GM20000 (cell line): Measurements from ENCODE around the gene EPC2.

Source experiments
- DNase-seq: peaks from one replicate; pipeline ENCODE4 v3.0.0; 2012; ENCODE audit warnings: low spot score
- TF ChIP-seq, protein P1 (sequence below): IDR thresholded peaks from 2 replicates; pipeline ENCODE4 v1.5.1; 2012; ENCODE audit warnings: mild to moderate bottlenecking, control low read depth; ENCODE audit errors: extremely low read depth, missing control alignments

The EPC2 gene

GRCh38 chr2:148619560-148620195, 24.9 kb upstream of the EPC2 start:
- TF ChIP-seq, protein P1, sequence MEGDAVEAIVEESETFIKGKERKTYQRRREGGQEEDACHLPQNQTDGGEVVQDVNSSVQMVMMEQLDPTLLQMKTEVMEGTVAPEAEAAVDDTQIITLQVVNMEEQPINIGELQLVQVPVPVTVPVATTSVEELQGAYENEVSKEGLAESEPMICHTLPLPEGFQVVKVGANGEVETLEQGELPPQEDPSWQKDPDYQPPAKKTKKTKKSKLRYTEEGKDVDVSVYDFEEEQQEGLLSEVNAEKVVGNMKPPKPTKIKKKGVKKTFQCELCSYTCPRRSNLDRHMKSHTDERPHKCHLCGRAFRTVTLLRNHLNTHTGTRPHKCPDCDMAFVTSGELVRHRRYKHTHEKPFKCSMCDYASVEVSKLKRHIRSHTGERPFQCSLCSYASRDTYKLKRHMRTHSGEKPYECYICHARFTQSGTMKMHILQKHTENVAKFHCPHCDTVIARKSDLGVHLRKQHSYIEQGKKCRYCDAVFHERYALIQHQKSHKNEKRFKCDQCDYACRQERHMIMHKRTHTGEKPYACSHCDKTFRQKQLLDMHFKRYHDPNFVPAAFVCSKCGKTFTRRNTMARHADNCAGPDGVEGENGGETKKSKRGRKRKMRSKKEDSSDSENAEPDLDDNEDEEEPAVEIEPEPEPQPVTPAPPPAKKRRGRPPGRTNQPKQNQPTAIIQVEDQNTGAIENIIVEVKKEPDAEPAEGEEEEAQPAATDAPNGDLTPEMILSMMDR, result no peak
- DNase-seq, result no peak

DNA sequence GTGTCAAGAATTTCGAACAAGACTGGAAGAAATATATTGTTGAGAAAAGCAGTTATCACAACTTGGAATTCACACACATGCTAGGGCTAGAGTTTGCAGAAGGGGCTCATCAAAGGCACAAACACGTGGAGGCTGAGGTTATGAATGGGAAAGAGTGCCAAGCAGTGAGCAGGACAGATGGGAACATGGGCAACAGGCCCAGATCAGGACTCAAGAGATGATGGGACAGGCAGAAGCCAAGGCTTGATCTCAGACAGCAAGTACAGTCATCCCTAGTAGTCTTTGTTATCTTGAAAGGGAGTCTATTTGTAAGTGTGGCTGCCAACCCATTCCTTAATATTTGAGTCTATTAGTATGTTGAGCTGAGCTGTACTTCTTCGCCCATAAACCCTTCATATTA, 22.2 kb upstream of the EPC2 start:
- DNase-seq, result no peak
- TF ChIP-seq, protein P1, result no peak

DNA sequence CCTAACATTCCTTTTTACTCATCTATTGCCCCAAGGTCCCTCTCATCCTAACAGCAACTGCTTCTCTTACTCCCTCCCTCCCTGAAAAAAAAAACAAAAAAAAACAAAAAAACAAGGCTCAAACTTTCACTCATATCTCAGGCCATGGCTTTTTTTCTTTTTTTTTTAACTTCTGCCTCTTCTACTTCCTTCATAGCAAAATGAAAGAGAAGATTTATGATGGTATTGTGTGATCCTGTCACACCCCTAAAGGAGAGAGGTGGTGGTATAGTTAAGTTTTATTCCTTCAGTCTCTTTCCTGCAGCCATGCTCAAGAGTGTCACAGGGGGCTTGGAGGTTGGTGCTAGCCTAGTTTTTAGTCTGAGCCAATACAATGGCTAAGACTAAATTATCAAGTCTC, 21.5 kb upstream of the EPC2 start:
- TF ChIP-seq, protein P1, result no peak
- DNase-seq, result no peak

DNA sequence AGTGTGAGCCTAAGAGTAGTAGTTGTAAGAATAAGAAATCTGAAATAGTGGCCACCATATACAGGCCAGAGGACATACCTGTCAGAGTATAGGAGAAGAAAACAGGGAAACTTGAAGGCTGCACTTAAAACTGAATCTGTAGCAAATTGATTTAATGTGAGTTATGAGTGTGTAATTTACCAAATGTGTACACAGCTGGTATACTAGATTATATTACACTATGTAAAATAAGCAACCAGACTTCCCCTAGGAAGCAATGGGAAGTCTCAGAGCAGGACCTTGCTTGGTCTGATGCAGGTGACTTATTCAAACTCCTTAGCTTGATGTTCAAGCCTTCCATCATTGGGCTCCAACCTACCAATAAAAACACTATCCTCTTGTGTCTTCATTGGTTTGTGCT, 17.3 kb upstream of the EPC2 start:
- no peak for DNase-seq
- TF ChIP-seq, protein P1, result no peak

GRCh38 chr2:148634749-148635148, 9.8 kb upstream of the EPC2 start:
- TF ChIP-seq, protein P1, result no peak
- no peak for DNase-seq

DNA sequence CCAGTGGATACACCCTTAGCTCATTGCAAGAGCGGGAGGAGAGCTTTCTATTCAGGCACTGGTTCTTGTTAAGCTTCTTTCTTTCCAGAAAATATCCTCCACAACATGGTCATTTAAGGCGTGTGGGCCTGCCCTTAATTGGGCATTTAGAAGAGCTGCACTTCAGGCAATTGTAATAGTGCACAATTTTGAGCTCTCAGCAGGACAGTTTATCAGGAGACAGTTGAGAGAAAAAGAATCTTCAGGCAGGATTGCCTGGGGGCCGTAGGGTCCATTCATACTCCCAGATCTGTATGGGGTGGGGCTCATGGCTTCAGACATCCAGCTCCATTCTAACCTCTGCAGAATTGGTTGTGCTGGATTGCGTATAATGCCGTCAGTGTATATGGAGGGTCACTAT, 6.0 kb upstream of the EPC2 start:
- DNase-seq, result no peak
- TF ChIP-seq, protein P1, result no peak

- TF ChIP-seq, protein P1, result no peak
- no peak for DNase-seq
Observed at GRCh38 chr2:148640767-148641166, 3.8 kb upstream of the EPC2 start.
